ENCODE results near the gene KRT32.
A peak's percentile ranks its signal among the peaks of the same experiment; 100 is the strongest.

Gene KRT32

DNA sequence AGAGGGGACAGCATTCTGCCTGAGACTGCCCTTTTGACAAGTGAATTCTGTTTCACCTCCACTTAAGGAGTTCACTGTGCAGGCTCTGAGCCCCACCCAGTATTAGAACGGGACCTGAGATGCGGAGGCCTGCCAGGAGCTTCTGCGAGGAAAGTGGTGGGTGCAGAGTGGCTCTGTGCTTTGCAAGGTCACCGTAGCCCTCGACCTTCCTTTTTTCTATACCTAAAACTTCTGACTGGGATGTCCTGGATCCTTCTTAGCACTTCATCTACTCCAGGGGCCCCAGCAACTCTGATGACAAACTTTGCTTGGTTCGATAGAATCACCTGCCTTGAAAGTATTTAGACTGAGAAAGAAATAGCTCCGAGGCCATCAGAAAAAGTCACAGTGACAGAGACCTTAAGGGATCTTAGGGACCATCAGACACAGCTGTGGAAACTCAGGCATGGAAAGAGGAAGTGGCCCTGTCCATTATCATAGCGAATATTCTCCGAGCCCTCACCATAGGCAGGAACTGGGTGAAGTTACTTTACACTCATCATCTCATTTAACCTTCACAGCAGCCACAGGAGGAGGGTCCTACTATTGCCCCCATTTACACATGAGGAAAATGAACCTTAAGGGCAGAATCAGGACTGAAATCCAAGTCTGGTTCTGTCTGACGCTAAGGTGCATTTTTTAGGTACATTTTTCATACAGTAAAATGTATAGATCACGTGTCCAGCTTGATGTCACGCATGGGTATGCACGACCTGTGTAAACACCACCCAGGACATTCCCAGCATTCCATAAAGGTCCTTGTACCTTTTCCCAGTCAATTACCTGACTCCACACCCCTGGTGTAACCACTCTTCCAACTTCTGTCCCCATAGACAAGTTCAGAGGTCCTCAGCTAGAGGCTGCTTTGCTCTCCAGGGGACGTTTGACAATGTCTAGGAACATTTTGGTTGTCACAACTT, 38.9 kb upstream of the KRT32 start:
- Histone ChIP-seq H3K36me3 (ENCODE audit: control insufficient read depth, insufficient read depth, low read length) (no peaks in the 10 kb centered on the region), H3K27ac (ENCODE audit: insufficient read depth, low read length, poor library complexity, severe bottlenecking) (no peak overlapping the region)

DNA sequence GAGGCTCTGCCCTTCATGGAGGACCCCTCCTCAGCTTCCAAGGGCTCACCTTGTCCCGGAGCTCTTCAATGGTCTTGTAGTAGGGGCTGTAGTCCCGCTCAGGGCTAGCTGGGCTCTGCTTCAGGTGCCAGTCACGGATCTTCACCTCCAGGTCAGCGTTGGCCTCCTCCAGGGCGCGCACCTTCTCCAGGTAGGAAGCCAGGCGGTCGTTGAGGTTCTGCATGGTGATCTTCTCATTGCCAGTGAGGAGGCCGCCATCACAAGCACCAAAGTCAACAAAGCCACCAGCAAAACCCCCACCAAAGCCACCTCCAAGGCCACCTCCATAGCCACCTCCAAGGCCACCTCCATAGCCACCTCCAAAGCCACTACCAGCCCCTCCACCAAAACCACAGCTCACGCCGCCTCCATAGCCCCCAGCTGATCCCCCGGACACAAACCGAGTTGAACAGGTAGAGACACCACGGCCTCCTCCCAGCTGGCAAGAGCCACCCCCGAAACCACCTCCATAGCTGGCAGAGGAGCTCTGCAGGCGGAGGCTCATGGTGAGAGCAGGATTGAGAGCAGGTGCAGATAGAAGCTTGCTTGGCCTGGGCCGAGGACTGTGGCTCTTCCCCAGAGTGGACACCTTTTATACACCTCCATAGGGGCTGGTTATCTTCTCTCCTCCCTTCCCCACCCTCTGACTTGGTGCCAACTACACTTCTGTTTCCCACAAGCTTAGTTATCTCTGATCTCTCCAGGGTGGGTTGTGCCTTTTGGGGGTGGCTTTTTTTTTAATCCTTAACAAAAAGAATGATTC, 38.0 kb upstream of the KRT32 start, which contains the start of gene KRT13:
Gene KRT13, minus strand, starts transcription at position 606 of the 802 bp plus-strand sequence. Its CDS starts 62 bp downstream, at position 544.
- no peaks in the 10 kb centered on the region for H3K36me3 ChIP-seq (ENCODE audit: control insufficient read depth, insufficient read depth, low read length)
- no peaks in the 10 kb centered on the region for H3K4me1 ChIP-seq (ENCODE audit: control insufficient read depth, insufficient read depth, low read length, poor library complexity, severe bottlenecking)
- no peaks in the 10 kb centered on the region for H3K9me3 ChIP-seq (ENCODE audit: control insufficient read depth, low read length)
- H3K4me3 ChIP-seq (ENCODE audit: insufficient read depth, low read depth, low read length, poor library complexity, severe bottlenecking): no peak within 1 kb of the TSS
- no peaks in the 10 kb centered on the region for H3K27me3 ChIP-seq (replicated peaks; ENCODE audit: control insufficient read depth, insufficient read depth, low read length, poor library complexity, severe bottlenecking)
- no peak for DNase-seq
- no peak within 1 kb of the TSS for H3K27ac ChIP-seq (ENCODE audit: insufficient read depth, low read length, poor library complexity, severe bottlenecking)

More for the DNA sequence above, 38.9 kb upstream of the KRT32 start:
- Histone ChIP-seq H3K4me3 (ENCODE audit: insufficient read depth, low read depth, low read length, poor library complexity, severe bottlenecking) (no peak overlapping the region), H3K27me3 (replicated peaks; ENCODE audit: control insufficient read depth, insufficient read depth, low read length, poor library complexity, severe bottlenecking) (no peaks in the 10 kb centered on the region), H3K4me1 (ENCODE audit: control insufficient read depth, insufficient read depth, low read length, poor library complexity, severe bottlenecking) (no peaks in the 10 kb centered on the region), H3K9me3 (ENCODE audit: control insufficient read depth, low read length) (no peaks in the 10 kb centered on the region)
- DNase-seq: no peak

DNA sequence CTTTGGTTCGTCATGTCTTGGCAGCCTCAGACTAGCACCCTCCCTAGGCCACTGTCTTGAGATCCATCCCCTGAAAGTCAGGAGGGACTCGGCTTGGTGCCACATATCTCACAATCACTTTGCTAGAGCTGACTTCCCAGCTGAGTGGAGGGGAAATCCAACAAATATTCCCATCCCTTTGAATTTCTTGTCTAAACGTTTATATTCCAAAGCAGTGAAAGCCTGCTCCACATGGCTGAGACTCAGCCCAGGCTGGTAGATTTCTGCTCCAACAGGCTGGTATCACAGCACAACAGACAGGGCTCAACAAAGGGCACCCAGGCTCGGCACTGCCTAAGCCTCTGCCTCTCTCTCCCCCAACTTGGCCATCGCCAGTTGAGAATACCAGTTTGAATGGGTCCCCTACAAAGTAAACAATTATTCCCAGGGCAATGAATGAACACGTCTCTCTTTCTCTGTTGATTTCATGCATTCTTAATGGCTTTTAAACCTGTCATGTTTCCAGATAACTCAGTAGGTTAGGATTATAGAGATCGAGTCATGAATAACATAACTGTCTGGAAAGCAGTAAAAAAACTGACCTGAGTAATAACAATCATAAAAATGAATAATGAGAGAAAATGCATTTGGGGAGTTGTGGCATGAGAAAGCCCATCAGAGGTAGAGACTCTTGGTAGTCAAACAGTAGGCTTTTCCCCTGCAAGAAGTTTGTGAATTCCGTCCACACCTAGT, 37.2 kb upstream of the KRT32 start:
- DNase-seq: no peak
- Histone ChIP-seq H3K27me3 (replicated peaks; ENCODE audit: control insufficient read depth, insufficient read depth, low read length, poor library complexity, severe bottlenecking) (no peaks in the 10 kb centered on the region), H3K9me3 (ENCODE audit: control insufficient read depth, low read length) (no peaks in the 10 kb centered on the region), H3K4me3 (ENCODE audit: insufficient read depth, low read depth, low read length, poor library complexity, severe bottlenecking) (no peak overlapping the region), H3K36me3 (ENCODE audit: control insufficient read depth, insufficient read depth, low read length) (no peaks in the 10 kb centered on the region), H3K27ac (ENCODE audit: insufficient read depth, low read length, poor library complexity, severe bottlenecking) (no peak overlapping the region), H3K4me1 (ENCODE audit: control insufficient read depth, insufficient read depth, low read length, poor library complexity, severe bottlenecking) (no peaks in the 10 kb centered on the region)

GRCh38 chr17:41503202-41503601, 36.0 kb upstream of the KRT32 start:
- H3K36me3 ChIP-seq (ENCODE audit: control insufficient read depth, insufficient read depth, low read length): no peaks in the 10 kb centered on the region
- no peak for DNase-seq
- H3K27ac ChIP-seq (ENCODE audit: insufficient read depth, low read length, poor library complexity, severe bottlenecking): no peak overlapping the region
- H3K9me3 ChIP-seq (ENCODE audit: control insufficient read depth, low read length): no peaks in the 10 kb centered on the region
- H3K27me3 ChIP-seq (replicated peaks; ENCODE audit: control insufficient read depth, insufficient read depth, low read length, poor library complexity, severe bottlenecking): no peaks in the 10 kb centered on the region
- no peaks in the 10 kb centered on the region for H3K4me1 ChIP-seq (ENCODE audit: control insufficient read depth, insufficient read depth, low read length, poor library complexity, severe bottlenecking)
- no peak overlapping the region for H3K4me3 ChIP-seq (ENCODE audit: insufficient read depth, low read depth, low read length, poor library complexity, severe bottlenecking)

- Histone ChIP-seq H3K27me3 (replicated peaks; ENCODE audit: control insufficient read depth, insufficient read depth, low read length, poor library complexity, severe bottlenecking) (no peaks in the 10 kb centered on the region), H3K27ac (ENCODE audit: insufficient read depth, low read length, poor library complexity, severe bottlenecking) (no peak overlapping the region), H3K4me1 (ENCODE audit: control insufficient read depth, insufficient read depth, low read length, poor library complexity, severe bottlenecking) (peaks cover 6% of the 10 kb centered on the region), H3K4me3 (ENCODE audit: insufficient read depth, low read depth, low read length, poor library complexity, severe bottlenecking) (no peak overlapping the region), H3K36me3 (ENCODE audit: control insufficient read depth, insufficient read depth, low read length) (no peaks in the 10 kb centered on the region), H3K9me3 (ENCODE audit: control insufficient read depth, low read length) (no peaks in the 10 kb centered on the region)
- no peak for DNase-seq
Observed at GRCh38 chr17:41500131-41500911, 33.1 kb upstream of the KRT32 start.

- no peak overlapping the region for H3K4me3 ChIP-seq (ENCODE audit: insufficient read depth, low read depth, low read length, poor library complexity, severe bottlenecking)
- no peaks in the 10 kb centered on the region for H3K36me3 ChIP-seq (ENCODE audit: control insufficient read depth, insufficient read depth, low read length)
- DNase-seq: no peak
- H3K9me3 ChIP-seq (ENCODE audit: control insufficient read depth, low read length): no peaks in the 10 kb centered on the region
- H3K4me1 ChIP-seq (ENCODE audit: control insufficient read depth, insufficient read depth, low read length, poor library complexity, severe bottlenecking): peaks cover 6% of the 10 kb centered on the region
- no peak overlapping the region for H3K27ac ChIP-seq (ENCODE audit: insufficient read depth, low read length, poor library complexity, severe bottlenecking)
- no peaks in the 10 kb centered on the region for H3K27me3 ChIP-seq (replicated peaks; ENCODE audit: control insufficient read depth, insufficient read depth, low read length, poor library complexity, severe bottlenecking)
Observed at GRCh38 chr17:41499714-41500113, 32.5 kb upstream of the KRT32 start.

DNA sequence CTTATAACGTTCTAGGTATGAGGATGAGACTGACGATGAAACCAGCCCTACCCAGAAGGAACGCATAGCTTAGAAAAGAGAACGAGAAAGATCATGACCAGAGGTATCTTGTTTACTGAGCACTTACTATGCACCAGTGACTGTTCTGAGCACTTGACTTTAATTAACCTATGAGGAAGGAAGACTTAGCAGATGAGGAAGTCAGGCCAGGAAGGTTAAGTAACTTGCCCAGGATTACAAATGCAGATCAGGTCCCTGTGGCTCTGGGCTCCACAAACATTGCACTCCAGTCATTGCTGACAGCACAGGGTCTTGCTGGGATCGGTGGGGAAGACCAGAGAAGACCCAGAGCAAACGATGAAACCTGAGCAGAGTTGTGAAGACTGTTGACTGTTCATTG, 31.1 kb upstream of the KRT32 start:
- Histone ChIP-seq H3K27ac (ENCODE audit: insufficient read depth, low read length, poor library complexity, severe bottlenecking) (no peak overlapping the region), H3K4me1 (ENCODE audit: control insufficient read depth, insufficient read depth, low read length, poor library complexity, severe bottlenecking) (peaks cover 6% of the 10 kb centered on the region), H3K36me3 (ENCODE audit: control insufficient read depth, insufficient read depth, low read length) (no peaks in the 10 kb centered on the region), H3K27me3 (replicated peaks; ENCODE audit: control insufficient read depth, insufficient read depth, low read length, poor library complexity, severe bottlenecking) (no peaks in the 10 kb centered on the region), H3K9me3 (ENCODE audit: control insufficient read depth, low read length) (no peaks in the 10 kb centered on the region), H3K4me3 (ENCODE audit: insufficient read depth, low read depth, low read length, poor library complexity, severe bottlenecking) (no peak overlapping the region)
- DNase-seq: no peak

GRCh38 chr17:41496803-41497484, 29.8 kb upstream of the KRT32 start:
- DNase-seq: peak in 2 of 3 donors; percentile 10 to 28
- Histone ChIP-seq H3K4me1 (ENCODE audit: control insufficient read depth, insufficient read depth, low read length, poor library complexity, severe bottlenecking) (peaks cover 6% of the 10 kb centered on the region), H3K27me3 (replicated peaks; ENCODE audit: control insufficient read depth, insufficient read depth, low read length, poor library complexity, severe bottlenecking) (no peaks in the 10 kb centered on the region), H3K36me3 (ENCODE audit: control insufficient read depth, insufficient read depth, low read length) (no peaks in the 10 kb centered on the region), H3K4me3 (ENCODE audit: insufficient read depth, low read depth, low read length, poor library complexity, severe bottlenecking) (no peak overlapping the region), H3K9me3 (ENCODE audit: control insufficient read depth, low read length) (no peaks in the 10 kb centered on the region), H3K27ac (ENCODE audit: insufficient read depth, low read length, poor library complexity, severe bottlenecking) (no peak overlapping the region)

DNA sequence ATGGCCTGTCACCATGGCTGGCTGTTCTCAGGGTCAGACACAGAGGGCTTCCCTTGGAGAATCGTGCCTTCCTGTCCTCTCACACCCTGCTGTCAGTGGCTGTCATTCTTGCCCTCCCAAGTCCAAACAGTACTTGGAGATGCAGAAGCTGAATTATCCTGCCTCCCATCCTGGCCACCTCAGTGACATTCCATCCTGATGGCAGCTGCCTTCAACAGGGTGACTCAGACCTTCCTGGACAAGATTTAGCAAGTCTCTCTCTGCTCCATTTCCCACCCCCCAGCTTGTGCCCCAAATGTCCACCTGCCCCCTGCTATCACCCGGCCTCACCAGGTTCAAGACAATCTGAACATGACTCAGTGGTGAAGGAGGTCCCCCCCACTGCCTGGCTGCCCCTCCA, 27.3 kb upstream of the KRT32 start:
- H3K36me3 ChIP-seq (ENCODE audit: control insufficient read depth, insufficient read depth, low read length): no peaks in the 10 kb centered on the region
- peaks cover 11% of the 10 kb centered on the region for H3K4me1 ChIP-seq (ENCODE audit: control insufficient read depth, insufficient read depth, low read length, poor library complexity, severe bottlenecking)
- no peak overlapping the region for H3K4me3 ChIP-seq (ENCODE audit: insufficient read depth, low read depth, low read length, poor library complexity, severe bottlenecking)
- no peaks in the 10 kb centered on the region for H3K27me3 ChIP-seq (replicated peaks; ENCODE audit: control insufficient read depth, insufficient read depth, low read length, poor library complexity, severe bottlenecking)
- no peaks in the 10 kb centered on the region for H3K9me3 ChIP-seq (ENCODE audit: control insufficient read depth, low read length)
- no peak overlapping the region for H3K27ac ChIP-seq (ENCODE audit: insufficient read depth, low read length, poor library complexity, severe bottlenecking)
- no peak for DNase-seq

Measured in effector memory CD4-positive, alpha-beta T cell (primary cell).